HG03442 (cell line): ENCODE measurements around the gene LRRK2.
"Not testable (repeated sequence)": the region's sequence is repeated elsewhere in the genome, so short reads cannot be mapped to it uniquely, and the experiment has no call there.

Experiments used
- ATAC-seq: cut with Tn5 transposase; IDR thresholded peaks from one replicate; pipeline ENCODE4 v1.9.1; 2021; ENCODE audit warnings: mild to moderate bottlenecking, moderate library complexity; ENCODE audit not compliant: unreplicated experiment

The LRRK2 gene

DNA sequence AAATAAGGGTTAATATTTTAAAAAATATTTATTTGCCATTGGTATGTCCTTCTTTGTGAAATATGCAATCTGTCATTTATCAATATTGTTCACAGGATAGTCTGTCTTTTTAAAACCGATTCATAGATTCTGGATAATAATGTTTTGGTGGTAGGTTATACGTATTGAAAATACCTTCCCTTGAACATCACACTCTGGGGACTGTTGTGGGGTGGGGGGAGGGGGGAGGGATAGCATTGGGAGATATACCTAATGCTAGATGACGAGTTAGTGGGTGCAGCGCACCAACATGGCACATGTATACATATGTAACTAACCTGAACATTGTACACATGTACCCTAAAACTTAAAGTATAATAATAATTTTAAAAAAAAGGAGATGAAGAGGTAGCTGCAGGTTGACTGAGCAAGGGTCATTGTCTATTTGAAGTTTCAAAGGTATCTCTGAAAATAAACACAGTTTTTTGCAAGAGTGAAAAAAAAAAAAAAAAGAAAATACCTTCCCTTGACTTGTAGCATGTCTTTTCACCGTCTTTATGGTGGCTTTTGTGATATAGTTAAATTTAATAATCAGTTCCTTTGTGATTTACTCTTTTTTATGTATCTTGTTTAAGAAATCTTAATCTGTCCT is 19.8 kb downstream of the LRRK2 start:
- ATAC-seq = not testable (repeated sequence)

DNA sequence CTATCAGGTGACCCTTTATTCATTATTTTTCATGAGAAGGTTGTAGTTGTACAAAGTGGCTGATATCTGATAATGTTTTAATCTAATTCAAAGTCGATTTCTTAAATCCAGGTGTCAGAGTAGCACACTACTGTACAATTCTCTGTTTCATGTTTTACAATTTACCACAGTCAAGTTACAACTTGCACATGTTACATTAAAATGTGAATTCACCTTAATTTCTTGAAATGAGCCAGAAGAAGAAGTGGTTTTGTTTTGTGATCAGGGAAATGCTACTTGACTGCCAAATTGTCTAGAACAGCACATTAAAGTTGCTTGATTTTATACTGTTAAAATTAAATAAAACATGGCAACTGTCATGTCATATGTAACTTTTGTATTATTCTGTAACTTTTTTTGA is 23.2 kb downstream of the LRRK2 start:
- no peak for ATAC-seq

DNA sequence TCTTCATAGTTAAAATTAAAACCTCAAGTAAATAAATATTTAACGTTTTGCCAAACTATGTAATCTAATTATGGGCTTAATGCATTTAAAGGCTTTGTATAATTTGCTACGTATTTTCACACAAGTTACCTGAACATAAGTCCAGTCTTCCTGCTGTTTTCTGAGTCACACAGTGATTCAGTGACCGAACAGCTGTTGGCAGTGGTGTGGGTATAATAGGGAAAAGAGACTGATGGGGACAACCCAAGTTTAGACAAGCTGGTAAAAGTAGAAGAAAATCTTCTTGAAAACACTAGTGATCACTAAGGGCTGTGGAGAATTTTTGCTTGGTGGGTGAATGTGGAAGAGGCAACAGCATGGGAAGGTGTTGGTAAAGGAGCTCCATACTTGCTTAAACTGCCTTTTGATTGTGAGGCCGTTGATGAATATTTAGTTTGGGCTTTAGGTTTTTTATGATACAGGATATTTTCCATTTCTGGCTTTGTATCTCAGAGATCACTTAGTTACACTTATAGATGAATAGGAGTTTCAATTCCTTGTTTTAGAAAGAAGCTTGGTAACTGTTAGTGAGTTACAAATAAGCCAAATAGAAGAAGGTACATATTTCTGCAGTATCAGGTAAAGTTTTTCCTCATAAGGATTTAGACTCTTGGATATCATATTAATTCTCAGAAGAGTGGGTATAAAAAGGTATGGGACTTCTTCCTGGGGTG is 23.9 kb downstream of the LRRK2 start:
- ATAC-seq = no peak

DNA sequence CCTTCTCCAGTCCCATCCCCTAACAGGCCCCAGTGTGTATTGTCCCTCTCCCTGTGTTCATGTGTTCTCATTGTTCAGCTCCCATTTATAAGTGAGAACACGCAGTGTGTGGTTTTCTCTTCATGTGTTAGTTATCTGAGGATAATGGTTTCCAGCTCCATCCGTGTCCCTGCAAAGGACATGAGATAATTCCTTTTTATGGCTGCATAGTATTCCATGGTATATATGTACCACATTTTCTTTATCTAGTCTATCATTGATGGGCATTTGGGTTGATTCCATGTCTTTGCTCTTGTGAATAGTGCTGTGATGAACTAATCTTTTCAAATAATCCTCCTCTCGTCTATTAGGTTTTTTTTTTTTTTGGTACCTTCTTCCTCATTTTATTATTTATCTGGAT is 25.9 kb downstream of the LRRK2 start:
- ATAC-seq = not testable (repeated sequence)

DNA sequence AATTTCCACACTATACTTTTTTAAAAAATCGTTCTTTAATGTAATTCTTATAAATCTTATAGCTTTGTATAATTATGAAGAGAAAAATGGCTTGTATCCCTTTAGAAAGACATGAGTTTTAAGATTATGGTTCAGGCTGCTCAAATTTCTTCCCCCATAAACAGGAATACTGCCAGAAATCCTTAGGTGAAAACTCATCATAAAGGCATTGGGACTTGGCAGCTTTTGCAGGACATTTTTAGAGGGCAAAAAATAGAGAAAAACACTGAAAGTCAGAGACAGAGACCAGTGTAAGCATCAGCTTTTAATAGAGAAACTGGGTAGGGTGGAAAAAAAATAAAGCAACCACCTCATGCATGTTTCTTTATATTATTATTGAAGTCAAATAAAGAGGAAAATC is 29.1 kb downstream of the LRRK2 start:
- ATAC-seq = no peak

DNA sequence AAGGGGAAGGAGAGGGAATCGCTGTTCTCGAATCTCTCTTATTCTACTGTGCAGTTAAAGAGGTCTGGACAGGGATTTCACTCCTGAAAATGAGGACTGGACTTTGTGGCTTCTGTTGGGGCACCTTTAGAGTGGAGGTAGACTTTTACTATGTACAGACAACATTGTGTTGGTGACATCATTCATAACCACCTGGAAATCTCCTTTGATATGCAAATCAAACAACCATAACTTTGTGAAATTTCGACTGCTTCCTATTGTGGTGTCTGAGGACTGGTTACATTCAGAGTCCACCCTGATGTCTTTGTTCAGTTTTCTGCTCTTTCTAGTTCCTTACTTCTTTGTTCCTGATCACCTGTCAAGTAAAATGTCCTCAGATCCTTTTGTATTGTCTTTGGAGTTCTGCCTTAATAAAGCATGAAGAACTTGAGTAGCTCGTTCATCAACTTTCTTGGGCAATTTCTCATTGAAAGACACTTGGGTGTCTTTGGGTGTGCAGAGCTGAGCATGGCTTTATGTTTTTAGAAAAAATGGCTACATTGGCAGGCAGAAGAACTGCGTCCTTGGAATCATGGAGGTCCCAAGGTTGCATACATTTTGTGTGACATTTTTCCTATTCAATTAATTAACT is 29.8 kb downstream of the LRRK2 start:
- ATAC-seq = no peak

DNA sequence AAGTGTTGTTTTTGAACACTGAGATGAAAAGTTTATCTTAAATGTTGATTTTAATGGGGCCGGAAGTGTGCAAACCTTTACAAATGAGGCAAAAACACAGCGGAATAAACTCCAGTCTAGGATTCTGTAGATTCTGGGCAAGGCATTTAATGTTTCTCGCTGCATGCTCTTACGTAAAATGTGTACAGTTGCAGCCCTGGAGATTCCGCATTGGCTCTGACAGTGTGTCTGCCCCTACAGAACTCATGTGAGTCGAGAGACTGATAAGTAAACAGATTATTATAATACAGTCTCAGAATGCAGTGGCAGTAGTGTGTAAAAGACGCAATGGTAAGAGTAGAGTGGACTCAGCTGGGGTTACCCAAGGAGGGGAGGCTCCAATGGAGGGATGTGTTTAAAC is 33.6 kb downstream of the LRRK2 start:
- ATAC-seq = no peak

DNA sequence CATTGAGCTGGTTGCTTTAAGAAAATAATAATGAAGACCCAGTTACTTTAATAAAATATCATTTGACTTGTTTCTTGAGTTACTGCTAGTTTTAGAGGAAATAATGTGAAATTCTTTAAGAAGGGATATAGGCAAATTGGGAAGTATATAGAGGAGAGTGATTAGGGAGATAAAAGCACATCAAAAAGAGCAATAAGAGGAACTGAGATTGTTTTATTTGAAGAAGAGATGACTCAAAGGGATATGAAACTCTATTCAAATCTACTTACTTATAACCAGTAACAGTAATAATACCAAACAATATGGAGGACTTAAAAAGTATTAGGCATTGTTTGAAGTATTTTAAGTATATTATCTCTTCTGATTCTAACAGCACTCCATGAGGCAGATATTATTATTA is 37.1 kb downstream of the LRRK2 start:
- ATAC-seq = peak; percentile 72

DNA sequence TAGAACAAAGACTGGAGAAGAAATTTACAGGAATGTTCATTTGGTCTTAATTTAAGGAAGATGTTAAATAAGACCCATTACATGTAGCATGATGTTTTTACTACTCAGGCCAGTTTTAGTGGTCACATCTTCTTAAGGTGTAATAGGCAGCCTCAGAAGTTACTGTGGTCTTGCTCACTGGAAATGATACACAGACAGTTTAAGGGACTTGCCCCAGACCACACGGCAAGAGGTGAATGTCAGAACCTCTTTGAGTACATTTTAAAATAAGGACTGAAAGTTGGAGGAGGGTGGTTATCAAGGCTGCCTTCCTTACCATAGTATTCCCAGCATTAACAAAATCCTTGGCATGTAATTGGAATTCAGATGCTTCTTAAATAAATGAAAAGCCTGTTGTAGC is 37.9 kb downstream of the LRRK2 start:
- ATAC-seq = peak; percentile 91

DNA sequence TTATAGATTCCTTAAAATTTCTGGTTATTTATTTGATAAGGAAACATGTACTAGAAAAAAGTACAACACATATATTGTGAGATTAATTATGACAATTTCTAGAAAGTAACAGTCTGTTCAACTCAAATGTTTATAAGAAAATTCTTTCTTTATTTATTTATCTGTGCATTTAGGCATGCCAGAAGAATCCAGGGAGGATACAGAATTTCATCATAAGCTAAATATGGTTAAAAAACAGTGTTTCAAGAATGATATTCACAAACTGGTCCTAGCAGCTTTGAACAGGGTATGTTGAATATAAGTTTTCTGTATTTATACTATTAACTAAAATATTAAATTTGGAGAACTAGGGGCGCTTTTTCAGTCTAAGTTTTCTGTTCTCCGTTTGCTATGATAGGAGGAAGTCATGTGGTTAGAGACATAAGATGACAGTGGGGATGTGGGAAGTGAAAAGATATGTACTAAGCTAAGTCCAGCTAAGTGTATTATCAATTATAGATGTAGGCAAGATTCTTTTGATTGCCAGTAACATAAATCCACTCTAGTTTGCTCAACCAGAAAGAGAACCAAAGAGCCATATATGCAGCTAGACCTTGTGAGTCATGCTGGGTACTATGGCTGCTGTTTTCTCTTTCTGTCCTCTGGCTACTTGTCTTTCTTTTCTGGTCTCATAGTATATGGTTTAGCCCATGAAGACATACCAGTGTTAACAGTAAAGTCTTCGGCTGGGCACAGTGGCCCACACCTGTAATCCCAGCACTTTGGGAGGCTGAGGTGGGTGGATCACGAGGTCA is 39.0 kb downstream of the LRRK2 start:
- ATAC-seq = no peak

DNA sequence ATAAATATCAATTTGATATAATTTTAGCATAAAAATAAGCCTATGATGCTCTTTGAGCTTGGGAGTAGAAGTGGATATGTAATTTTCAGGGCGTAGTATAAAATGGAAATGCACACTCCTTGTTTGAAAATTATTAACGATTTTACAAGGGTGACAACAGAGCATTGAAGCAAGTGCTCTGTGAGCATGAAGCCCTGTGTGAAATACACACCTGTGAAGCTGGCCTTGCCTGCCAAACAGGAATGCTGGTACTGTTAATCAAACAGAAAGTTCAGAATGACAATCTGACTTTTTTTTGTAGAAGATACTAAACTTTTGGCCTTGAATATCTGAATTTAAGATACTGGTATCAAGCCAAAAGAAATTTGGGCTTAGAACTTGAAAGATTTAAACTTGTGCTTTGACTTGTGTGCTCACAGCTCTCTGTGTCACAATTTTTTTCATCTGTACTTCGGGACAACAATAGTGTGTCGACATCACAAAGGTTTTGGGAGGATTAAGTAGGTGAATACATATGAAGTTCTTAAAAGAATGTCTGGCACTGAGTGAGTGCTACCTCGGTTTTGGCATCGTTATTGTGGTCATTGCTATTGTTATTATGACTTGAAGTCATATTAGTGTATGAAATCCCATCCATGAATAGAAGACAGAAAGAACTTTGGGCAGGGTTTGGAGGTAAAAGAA is 47.3 kb downstream of the LRRK2 start:
- ATAC-seq = no peak

DNA sequence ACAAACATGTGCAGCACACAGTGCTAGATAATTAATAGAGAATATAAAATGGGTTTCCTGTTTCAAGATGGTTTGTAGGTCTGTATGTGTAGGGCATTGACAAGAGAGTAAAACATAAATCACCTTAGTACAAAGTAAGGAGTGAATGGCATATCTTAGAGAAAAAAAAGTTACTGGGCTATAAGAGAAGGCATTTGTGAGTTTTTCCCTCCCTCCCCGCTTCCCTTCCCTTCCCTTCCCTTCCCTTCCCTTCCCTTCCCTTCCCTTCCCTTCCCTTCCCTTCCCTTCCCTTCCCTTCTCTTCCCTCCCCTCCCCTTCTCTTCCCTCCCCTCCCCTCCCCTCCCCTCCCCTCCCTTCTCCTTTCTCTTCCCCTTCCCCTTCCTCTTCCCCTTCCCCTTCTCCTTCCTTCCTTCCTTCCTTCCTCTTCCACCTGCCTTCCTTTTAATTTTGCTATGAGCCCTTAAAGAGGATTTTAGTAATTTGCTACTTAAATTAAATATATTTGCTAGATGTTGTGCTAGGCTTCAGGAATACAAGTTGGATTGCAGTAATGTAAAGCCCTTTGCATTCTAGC is 57.1 kb downstream of the LRRK2 start:
- ATAC-seq = no peak

DNA sequence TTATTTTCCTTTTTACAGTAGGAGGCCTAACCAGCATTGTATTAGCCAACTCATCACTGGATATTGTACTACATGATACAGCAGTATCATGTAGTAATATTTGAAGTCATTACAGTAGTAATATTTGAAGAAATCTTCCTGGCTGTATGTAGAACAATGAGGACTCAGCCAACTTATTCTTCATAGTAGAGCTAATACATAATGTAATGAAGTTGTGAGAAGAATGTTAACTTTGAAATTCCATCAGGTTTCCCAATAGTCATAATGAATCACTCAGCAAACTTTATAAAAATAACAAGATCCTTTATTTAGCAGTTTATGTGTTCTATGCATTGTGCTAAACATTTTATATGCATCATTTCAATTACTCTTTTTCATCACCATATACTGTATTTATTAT is 61.8 kb downstream of the LRRK2 start:
- ATAC-seq = no peak

DNA sequence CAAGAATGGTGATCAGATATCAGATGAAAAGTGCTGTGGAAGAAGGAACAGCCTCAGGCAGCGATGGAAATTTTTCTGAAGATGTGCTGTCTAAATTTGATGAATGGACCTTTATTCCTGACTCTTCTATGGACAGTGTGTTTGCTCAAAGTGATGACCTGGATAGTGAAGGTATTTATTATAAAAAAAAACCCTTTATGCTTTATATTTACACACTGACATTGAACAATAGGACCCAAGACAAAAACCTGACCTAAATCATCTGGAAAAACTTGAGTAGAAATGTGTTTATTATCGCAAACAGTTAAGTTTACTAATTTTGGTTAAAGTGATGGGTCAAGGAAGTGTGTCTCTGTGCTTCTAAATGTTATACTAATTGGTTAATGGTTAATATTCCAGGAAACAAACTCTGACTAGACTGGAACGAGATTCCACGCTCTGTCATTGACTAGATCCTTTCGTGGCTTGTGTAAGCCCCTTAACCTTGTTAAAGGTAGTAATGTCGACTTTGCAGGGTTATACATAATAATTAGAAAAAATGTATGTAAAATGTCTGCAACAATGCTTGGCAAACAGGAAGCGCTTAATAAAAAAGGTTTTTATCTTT is 62.7 kb downstream of the LRRK2 start:
- no peak for ATAC-seq

DNA sequence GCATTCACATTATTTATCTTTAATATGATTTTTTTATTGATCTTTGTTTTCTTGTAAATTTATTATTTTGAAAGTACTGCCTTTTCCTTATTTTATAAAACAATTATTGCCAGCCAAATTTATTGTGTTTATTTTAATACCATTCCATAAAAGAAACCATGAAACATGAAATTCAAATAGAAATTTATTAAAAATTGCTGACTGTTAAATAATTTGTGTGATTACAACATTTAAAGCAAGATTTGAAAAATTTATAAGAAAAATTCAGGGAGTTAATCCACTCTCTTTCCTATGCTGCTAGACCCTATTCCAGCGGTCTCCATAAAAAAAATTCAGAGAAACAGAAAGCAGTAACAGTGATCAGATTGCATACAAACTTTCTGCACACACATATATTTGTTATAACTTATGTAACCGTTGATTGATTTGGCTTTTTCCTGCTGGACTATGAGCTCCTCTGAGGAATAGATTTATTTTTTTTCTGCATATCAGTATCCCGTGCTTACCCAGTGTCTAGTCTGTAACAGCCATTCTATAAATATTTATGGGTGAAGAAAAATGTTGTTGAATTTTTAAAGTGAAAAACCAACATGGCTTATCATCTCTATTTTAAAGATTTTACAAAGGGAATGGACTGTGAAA is 68.1 kb downstream of the LRRK2 start:
- no peak for ATAC-seq

DNA sequence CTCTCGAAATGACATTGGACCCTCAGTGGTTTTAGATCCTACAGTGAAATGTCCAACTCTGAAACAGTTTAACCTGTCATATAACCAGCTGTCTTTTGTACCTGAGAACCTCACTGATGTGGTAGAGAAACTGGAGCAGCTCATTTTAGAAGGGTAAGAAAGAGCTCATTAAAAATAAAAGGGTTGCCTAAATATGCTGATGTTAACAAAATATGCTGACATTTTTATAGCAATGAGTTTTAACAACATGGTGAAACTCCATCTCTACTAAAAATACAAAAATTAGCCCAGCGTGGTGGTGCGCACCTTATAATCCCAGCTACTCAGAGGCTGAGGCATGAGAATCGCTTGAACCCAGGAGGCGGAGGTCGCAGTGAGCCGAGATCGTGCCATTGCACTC is 73.5 kb downstream of the LRRK2 start:
- ATAC-seq = no peak

DNA sequence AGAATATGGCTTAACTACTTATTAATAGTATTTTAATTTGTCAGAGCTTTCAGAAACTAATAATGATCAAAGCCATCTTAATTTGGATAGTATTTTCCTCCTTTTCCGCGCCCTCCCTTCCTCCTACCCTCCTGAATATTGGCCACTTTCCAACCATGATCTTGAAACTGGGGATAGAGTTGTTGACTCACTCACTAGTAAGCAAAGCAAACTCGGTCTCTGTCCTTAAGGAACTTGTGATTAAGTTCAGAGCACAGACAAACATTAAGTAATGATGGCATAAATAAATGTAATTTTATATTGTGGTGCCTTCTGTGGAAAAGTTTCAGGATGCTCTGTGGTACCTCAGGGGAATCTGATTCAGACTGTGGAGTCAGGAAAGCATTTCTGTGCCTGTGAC is 75.7 kb downstream of the LRRK2 start:
- no peak for ATAC-seq

DNA sequence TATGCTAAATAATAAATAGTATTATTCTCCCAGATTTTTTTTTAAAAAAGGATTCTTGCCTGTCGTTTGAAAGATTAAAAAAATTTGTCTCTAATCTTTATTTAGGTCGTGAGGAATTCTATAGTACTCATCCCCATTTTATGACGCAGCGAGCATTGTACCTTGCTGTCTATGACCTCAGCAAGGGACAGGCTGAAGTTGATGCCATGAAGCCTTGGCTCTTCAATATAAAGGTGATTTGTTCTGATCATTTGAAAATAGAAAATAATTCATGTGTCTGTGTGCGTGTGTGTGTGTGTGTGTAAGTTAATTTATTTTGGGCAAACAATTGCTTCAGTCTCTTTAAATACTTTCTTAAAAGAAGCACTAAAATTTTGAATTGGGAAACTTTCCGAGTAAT is 84.2 kb downstream of the LRRK2 start:
- ATAC-seq = no peak

DNA sequence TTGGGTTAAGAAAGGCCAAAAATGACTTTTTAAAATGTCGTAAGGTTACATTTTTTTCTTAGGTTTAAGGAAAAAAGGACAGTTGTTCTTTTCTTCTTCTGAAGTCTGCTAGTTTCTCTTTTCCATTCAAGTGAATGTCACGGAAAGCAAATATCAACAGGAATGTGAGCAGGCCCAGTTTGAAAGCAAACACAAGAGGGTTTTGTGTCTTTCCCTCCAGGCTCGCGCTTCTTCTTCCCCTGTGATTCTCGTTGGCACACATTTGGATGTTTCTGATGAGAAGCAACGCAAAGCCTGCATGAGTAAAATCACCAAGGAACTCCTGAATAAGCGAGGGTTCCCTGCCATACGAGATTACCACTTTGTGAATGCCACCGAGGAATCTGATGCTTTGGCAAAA is 85.4 kb downstream of the LRRK2 start:
- ATAC-seq = no peak

DNA sequence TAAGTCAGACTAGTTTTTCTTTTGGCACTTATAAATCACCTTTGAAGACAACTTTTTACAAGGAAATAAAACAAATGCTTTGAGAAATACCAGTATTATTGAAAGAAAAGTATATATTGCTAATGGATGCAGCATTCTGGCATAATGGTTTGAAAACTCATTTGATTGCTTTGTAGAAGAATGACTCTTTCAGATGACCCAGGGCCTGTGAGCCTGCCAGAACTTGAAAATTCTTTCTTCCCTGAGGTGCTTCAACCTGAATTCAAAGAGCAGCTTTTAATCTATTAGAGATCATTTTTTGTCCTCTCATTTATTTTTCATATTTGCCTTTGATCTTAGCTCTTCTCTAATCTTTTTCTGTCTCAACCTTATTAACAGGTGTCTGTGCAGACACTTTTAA is 87.4 kb downstream of the LRRK2 start:
- no peak for ATAC-seq
